Keratinocyte (primary cell): Measurements from ENCODE around the gene CAMSAP1.

ENCODE experiments used
- EZH2 ChIP-seq: IDR thresholded peaks from one replicate; pipeline ENCODE4 v1.6.1; 2012; ENCODE audit warnings: inconsistent platforms, mild to moderate bottlenecking, low read length, moderate library complexity
- TF ChIP-seq, protein P1 (sequence below), 3 experiments: IDR thresholded peaks in 1 of 3; conservative IDR thresholded peaks in 1 of 3; optimal IDR thresholded peaks in 1 of 3; 2 replicates in 2 of 3; 3 replicates in 1 of 3; pipeline versions ENCODE3 to v1.5.1; 2011; ENCODE audit warnings: low read length in 3 of 3, mild to moderate bottlenecking in 3 of 3, moderate library complexity in 2 of 3, control low read depth in 1 of 3, inconsistent platforms in 1 of 3; ENCODE audit not compliant: insufficient read depth in 2 of 3; ENCODE audit errors: extremely low read depth in 1 of 3

DNA sequence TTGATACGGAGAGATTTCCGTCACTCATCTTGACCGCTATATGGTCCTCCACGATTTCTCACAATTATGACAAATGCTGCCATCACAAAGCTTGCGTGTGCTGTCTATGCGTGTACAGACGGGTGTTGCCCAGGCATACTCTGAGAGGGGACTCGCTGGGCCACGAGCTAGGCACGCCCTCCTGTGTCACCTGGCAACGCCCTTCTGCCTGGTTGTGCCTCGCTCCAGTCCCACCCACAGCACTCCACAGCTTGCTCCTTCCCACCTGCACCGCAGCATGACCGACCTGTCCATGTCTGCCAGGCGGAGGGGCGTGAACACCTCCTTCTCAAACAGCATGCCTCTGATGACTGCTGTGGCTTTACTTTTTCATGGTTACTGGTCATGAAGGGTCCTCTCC is 55.6 kb downstream of the CAMSAP1 start:
- TF ChIP-seq, protein P1, sequence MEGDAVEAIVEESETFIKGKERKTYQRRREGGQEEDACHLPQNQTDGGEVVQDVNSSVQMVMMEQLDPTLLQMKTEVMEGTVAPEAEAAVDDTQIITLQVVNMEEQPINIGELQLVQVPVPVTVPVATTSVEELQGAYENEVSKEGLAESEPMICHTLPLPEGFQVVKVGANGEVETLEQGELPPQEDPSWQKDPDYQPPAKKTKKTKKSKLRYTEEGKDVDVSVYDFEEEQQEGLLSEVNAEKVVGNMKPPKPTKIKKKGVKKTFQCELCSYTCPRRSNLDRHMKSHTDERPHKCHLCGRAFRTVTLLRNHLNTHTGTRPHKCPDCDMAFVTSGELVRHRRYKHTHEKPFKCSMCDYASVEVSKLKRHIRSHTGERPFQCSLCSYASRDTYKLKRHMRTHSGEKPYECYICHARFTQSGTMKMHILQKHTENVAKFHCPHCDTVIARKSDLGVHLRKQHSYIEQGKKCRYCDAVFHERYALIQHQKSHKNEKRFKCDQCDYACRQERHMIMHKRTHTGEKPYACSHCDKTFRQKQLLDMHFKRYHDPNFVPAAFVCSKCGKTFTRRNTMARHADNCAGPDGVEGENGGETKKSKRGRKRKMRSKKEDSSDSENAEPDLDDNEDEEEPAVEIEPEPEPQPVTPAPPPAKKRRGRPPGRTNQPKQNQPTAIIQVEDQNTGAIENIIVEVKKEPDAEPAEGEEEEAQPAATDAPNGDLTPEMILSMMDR (optimal IDR thresholded peaks at IDR 0.05 in 1 of 3, IDR thresholded peaks at IDR 0.05 in 1 of 3, conservative IDR thresholded peaks at IDR 0.05 in 1 of 3; ENCODE audit: extremely low read depth in 1 of 3, insufficient read depth in 2 of 3, low read length in 3 of 3), result no peak
- TF ChIP-seq EZH2, result no peak
